Measurements from ENCODE around the gene KRT13.

The KRT13 gene

GRCh38 chr17:41494524-41494923 lies 10.9 kb downstream of the KRT13 start:
- DNase-seq (ENCODE audit: low read depth in 2 of 2), result no peak

GRCh38 chr17:41492771-41493170 lies 12.6 kb downstream of the KRT13 start:
- no peak for DNase-seq (ENCODE audit: low read depth in 2 of 2)

GRCh38 chr17:41492351-41492750 lies 13.1 kb downstream of the KRT13 start:
- DNase-seq (ENCODE audit: low read depth in 2 of 2), result no peak

GRCh38 chr17:41491476-41491875 lies 13.9 kb downstream of the KRT13 start:
- DNase-seq (ENCODE audit: low read depth in 2 of 2), result no peak

- DNase-seq (ENCODE audit: low read depth in 2 of 2), result no peak
Measured at GRCh38 chr17:41490000-41490990, 15.1 kb downstream of the KRT13 start.

GRCh38 chr17:41489531-41489930 lies 15.9 kb downstream of the KRT13 start, which contains the start of gene KRT36:
Gene KRT36, minus strand, starts transcription at chr17:41489910. Its CDS starts 46 bp downstream, at chr17:41489864.
- no peak for DNase-seq (ENCODE audit: low read depth in 2 of 2)

- DNase-seq (ENCODE audit: low read depth in 2 of 2), result no peak
Measured at GRCh38 chr17:41486809-41487530, 18.4 kb downstream of the KRT13 start.

- DNase-seq (ENCODE audit: low read depth in 2 of 2), result no peak
Measured at GRCh38 chr17:41486316-41486715, 19.1 kb downstream of the KRT13 start.

GRCh38 chr17:41484920-41485904 lies 20.2 kb downstream of the KRT13 start:
- DNase-seq (ENCODE audit: low read depth in 2 of 2), result no peak

GRCh38 chr17:41483991-41484826 lies 21.2 kb downstream of the KRT13 start:
- no peak for DNase-seq (ENCODE audit: low read depth in 2 of 2)

GRCh38 chr17:41483531-41483930 lies 21.9 kb downstream of the KRT13 start:
- DNase-seq (ENCODE audit: low read depth in 2 of 2), result no peak

GRCh38 chr17:41481036-41481435 lies 24.4 kb downstream of the KRT13 start, which contains the start of gene KRT35:
Gene KRT35, minus strand, starts transcription at chr17:41481151. Its CDS starts 54 bp downstream, at chr17:41481097.
- no peak for DNase-seq (ENCODE audit: low read depth in 2 of 2)

- DNase-seq (ENCODE audit: low read depth in 2 of 2), result no peak
Measured at GRCh38 chr17:41480581-41480980, 24.8 kb downstream of the KRT13 start.

GRCh38 chr17:41480136-41480535 lies 25.3 kb downstream of the KRT13 start:
- DNase-seq (ENCODE audit: low read depth in 2 of 2), result no peak

GRCh38 chr17:41478237-41478636 lies 27.2 kb downstream of the KRT13 start:
- DNase-seq (ENCODE audit: low read depth in 2 of 2), result no peak

- DNase-seq (ENCODE audit: low read depth in 2 of 2), result no peak
Measured at GRCh38 chr17:41476866-41477815, 28.3 kb downstream of the KRT13 start.

- no peak for DNase-seq (ENCODE audit: low read depth in 2 of 2)
Measured at GRCh38 chr17:41475421-41475820, 30.0 kb downstream of the KRT13 start.

GRCh38 chr17:41474863-41475262 lies 30.5 kb downstream of the KRT13 start:
- no peak for DNase-seq (ENCODE audit: low read depth in 2 of 2)

GRCh38 chr17:41468346-41468745 lies 37.1 kb downstream of the KRT13 start:
- DNase-seq (ENCODE audit: low read depth in 2 of 2), result no peak
